Breast epithelium (tissue), 4 donors: ENCODE measurements around the gene AMPH. TPM values are rescaled to one million over a fixed set of nuclear protein-coding genes. Genes with fewer than 3 reads are reported as not detected.

Experiments used
- DNase-seq, 2 donors: peaks; one replicate each; pipeline ENCODE4 v3.0.0-alpha.2; 2019; ENCODE audit warnings: low spot score in 2 of 2
- H3K27ac ChIP-seq, 2 donors: fragments of 200-600 bp; sonication (generic) in 1 of 2; one replicate each; pipeline ENCODE4 v1.5.1; 2016 to 2019; ENCODE audit warnings: mild to moderate bottlenecking in 1 of 2
- H3K27me3 ChIP-seq, 2 donors: fragments of 200-600 bp; sonication (generic) in 1 of 2; one replicate each; pipeline versions ENCODE4 v1.5.1 to v1.6.0; 2017 to 2019; ENCODE audit warnings: control low read depth in 1 of 2, mild to moderate bottlenecking in 1 of 2
- H3K36me3 ChIP-seq: fragments of 200-600 bp; one replicate; pipeline ENCODE4 v1.5.1; 2019
- H3K4me1 ChIP-seq, 2 donors: fragments of 200-600 bp; sonication (generic); one replicate each; pipeline ENCODE4 v1.5.1; 2016 to 2019; ENCODE audit warnings: control low read depth in 1 of 2
- H3K4me3 ChIP-seq, 3 donors: fragments of 200-600 bp; sonication (generic); 1 replicate in 2 of 3; 2 replicates in 1 of 3; pipeline ENCODE4 v1.5.1; 2016 to 2019; ENCODE audit warnings: mild to moderate bottlenecking in 3 of 3, moderate library complexity in 2 of 3
- H3K9me3 ChIP-seq, 2 donors: fragments of 200-600 bp; sonication (generic) in 1 of 2; one replicate each; pipeline ENCODE4 v1.5.1; 2016 to 2019; ENCODE audit warnings: control low read depth in 1 of 2
- POLR2A ChIP-seq: fragments of 450-650 bp; IDR thresholded peaks from one replicate; pipeline ENCODE4 v1.6.1; 2016; ENCODE audit warnings: antibody characterized with exemption, mild to moderate bottlenecking, moderate library complexity
- POLR2AphosphoS5 ChIP-seq, 3 donors: sonication (generic); formaldehyde crosslinking; IDR thresholded peaks; one replicate each; pipeline ENCODE4 v1.6.1; 2017; ENCODE audit warnings: antibody characterized with exemption in 3 of 3
- intact Hi-C: fragments of 100-400 bp; cut with DNase I; formaldehyde crosslinking; loops from one replicate; pipeline ENCODE4 v1.15.1; 2023; ENCODE audit warnings: low total_unique reads
- total RNA-seq, 3 donors: library from RNA; depleted of rRNA; stranded (reverse); fragments of >200 nt; gene quantifications; one replicate each; pipeline ENCODE4 v1.1.0, GENCODE V29; 2016
- TF ChIP-seq, protein P1 (sequence below), 3 donors: fragments of 450-650 bp; IDR thresholded peaks; one replicate each; pipeline ENCODE4 v1.5.1; 2016 to 2017; ENCODE audit warnings: antibody characterized with exemption in 3 of 3, mild to moderate bottlenecking in 3 of 3, moderate library complexity in 3 of 3

AMPH gene
- total RNA-seq, 3 donors from 2014 or later = 5.0 to 31.0 (median 15.1) TPM

DNA sequence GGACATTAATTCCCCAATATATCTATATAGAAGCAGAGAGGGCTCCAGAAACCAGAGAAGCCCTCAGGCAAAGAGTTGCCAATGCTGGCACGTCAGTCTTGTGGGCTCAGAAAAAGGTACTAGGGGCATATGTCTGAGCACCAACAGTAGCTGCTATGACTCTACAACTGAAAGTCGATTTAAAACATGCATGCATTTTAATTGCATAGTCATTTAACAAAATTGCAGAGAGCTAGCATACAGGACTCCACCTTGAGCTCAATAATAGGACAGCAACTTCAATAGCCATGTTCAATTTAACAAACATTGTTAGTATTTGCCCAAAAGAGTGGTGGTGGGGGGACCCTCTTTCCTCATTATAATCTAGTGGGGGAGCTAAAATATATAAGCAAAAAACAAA is 126.5 kb downstream of the AMPH start:
- no peak for TF ChIP-seq POLR2AphosphoS5 (IDR thresholded peaks at IDR 0.05)
- TF ChIP-seq POLR2A = no peak
- TF ChIP-seq, protein P1, sequence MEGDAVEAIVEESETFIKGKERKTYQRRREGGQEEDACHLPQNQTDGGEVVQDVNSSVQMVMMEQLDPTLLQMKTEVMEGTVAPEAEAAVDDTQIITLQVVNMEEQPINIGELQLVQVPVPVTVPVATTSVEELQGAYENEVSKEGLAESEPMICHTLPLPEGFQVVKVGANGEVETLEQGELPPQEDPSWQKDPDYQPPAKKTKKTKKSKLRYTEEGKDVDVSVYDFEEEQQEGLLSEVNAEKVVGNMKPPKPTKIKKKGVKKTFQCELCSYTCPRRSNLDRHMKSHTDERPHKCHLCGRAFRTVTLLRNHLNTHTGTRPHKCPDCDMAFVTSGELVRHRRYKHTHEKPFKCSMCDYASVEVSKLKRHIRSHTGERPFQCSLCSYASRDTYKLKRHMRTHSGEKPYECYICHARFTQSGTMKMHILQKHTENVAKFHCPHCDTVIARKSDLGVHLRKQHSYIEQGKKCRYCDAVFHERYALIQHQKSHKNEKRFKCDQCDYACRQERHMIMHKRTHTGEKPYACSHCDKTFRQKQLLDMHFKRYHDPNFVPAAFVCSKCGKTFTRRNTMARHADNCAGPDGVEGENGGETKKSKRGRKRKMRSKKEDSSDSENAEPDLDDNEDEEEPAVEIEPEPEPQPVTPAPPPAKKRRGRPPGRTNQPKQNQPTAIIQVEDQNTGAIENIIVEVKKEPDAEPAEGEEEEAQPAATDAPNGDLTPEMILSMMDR (IDR thresholded peaks at IDR 0.05) = no peak
- Histone ChIP-seq H3K9me3 (no peaks in the 10 kb centered on the region), H3K4me1 (no peaks in the 10 kb centered on the region), H3K36me3 (no peaks in the 10 kb centered on the region), H3K4me3 (no peak overlapping the region), H3K27ac (no peak overlapping the region), H3K27me3 (no peaks in the 10 kb centered on the region)
- intact Hi-C loops = no loop called here
- no peak for DNase-seq

DNA sequence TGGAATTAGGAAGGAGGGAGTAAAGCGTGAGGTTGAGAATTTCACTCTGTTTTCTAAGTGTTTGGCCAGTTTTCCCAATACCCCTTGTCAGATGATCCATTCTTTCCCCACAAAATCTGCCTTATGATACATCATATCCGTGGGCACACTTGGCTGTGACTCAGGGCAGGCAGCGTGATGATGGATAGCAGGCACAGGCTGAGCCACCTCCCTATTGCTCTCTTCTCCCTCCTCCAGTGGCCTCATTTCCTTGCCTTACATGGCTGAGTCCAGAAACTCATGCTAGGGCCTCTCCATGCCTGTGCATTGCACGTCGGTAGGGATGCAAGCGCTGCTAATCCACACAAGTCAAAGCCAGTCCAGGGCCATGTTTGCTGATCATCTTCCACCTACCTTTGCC is 128.3 kb downstream of the AMPH start:
- DNase-seq = no peak
- intact Hi-C loops = no loop called here
- H3K27me3 ChIP-seq = no peaks in the 10 kb centered on the region

DNA sequence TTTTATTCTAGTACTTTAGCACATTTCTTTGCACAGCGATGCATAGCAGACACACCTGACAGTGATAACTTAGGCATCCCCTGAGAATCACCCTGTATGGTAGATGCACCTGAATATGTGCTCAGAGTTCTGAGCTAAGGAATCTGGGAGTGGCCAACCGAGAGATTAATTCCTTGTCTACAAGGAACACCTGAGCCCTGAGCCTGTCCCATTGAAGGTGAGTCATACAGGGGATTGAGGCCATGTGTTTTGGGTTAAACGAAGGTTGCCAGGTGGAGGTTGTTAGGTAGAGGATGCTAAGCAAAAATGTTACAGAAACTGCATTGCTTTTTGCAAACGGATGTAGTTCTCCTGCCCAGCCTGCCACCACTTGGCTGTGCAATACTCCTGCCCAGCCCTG is 128.9 kb downstream of the AMPH start:
- DNase-seq = no peak
- no peaks in the 10 kb centered on the region for H3K4me1 ChIP-seq
- H3K4me3 ChIP-seq = no peak overlapping the region
- no peaks in the 10 kb centered on the region for H3K36me3 ChIP-seq
- H3K27me3 ChIP-seq = no peaks in the 10 kb centered on the region
- no peaks in the 10 kb centered on the region for H3K9me3 ChIP-seq
- H3K27ac ChIP-seq = no peak overlapping the region
- intact Hi-C loops = no loop called here
- TF ChIP-seq, protein P1 (IDR thresholded peaks at IDR 0.05) = no peak
- TF ChIP-seq POLR2A (no peak), POLR2AphosphoS5 (IDR thresholded peaks at IDR 0.05) (no peak)

More for the DNA sequence above, 128.3 kb downstream of the AMPH start:
- H3K36me3 ChIP-seq = no peaks in the 10 kb centered on the region
- H3K4me3 ChIP-seq = no peak overlapping the region
- no peaks in the 10 kb centered on the region for H3K4me1 ChIP-seq
- H3K9me3 ChIP-seq = no peaks in the 10 kb centered on the region
- H3K27ac ChIP-seq = no peak overlapping the region
- no peak for TF ChIP-seq POLR2A

DNA sequence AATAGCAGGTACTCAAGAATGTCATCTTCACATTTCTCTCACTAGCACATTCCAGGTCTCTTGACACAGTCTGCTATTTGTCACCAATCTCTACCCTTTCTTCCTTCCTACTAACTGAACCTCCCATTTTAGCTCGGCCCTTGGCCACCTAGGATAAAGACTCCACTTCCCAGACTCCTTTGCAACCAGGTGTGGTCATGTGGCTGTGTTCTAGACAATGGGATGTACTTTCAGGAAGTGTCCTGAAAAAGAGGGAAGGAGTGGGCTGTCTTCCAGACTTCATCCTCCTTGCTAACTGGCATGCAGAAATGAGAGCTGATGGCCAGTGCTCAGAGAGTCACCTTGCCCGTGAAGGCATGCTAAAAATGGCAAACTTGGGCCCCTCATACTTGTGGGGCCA is 139.2 kb downstream of the AMPH start:
- H3K27ac ChIP-seq = no peak overlapping the region
- no peaks in the 10 kb centered on the region for H3K27me3 ChIP-seq
- H3K9me3 ChIP-seq = no peaks in the 10 kb centered on the region
- H3K4me3 ChIP-seq = no peak overlapping the region
- H3K36me3 ChIP-seq = no peaks in the 10 kb centered on the region
- no peak for DNase-seq
- H3K4me1 ChIP-seq = no peaks in the 10 kb centered on the region
- intact Hi-C loops = no loop called here
- TF ChIP-seq, protein P1 (IDR thresholded peaks at IDR 0.05) = no peak
- TF ChIP-seq POLR2A (no peak), POLR2AphosphoS5 (IDR thresholded peaks at IDR 0.05) (no peak)

DNA sequence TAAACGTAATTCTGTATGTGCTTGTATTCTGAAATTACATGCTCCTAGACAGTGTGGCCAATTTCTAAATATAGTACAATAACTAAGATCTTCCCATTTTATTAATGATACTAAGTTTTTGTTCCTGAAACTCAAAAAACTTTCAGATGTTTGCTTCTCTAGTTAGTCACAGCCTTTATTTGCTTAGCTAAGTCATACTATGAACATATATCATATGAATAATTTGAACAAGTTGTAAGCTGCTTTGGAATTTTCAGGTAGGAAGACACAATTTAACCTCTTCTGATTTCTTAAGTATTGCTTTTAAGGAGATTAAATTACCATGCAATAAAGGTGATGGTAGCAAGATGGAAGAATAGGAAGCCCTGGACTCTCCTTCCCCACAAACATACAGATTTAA is 148.7 kb downstream of the AMPH start:
- H3K27ac ChIP-seq = no peak overlapping the region
- intact Hi-C loops = no loop called here
- no peak overlapping the region for H3K4me3 ChIP-seq
- peaks cover 0 to 14% of the 10 kb centered on the region in 2 donors for H3K9me3 ChIP-seq
- no peaks in the 10 kb centered on the region for H3K36me3 ChIP-seq
- no peaks in the 10 kb centered on the region for H3K4me1 ChIP-seq
- TF ChIP-seq POLR2A = no peak
- TF ChIP-seq, protein P1 (IDR thresholded peaks at IDR 0.05) = no peak
- TF ChIP-seq POLR2AphosphoS5 (IDR thresholded peaks at IDR 0.05) = no peak
- DNase-seq = no peak
- H3K27me3 ChIP-seq = no peaks in the 10 kb centered on the region

DNA sequence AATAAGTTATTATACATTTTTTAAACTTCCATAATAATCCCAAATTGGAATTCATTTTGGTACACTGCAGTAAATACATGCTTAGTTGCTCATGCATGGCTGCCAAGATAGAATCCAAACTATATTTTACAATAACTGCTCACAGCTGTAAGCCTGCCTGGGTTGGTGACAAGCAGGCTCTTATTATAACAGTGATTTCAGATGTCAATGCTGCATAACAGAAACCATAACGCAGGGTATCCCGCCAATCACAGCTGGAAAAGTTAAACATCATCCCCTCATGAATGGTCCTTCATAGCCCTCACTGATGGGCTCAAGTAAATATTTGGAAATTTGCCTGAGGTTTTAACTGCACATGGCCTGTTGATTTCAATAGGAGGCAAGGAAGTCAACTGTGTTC is 149.8 kb downstream of the AMPH start:
- no peaks in the 10 kb centered on the region for H3K36me3 ChIP-seq
- H3K27me3 ChIP-seq = no peaks in the 10 kb centered on the region
- no peak overlapping the region for H3K4me3 ChIP-seq
- no peak for DNase-seq
- H3K4me1 ChIP-seq = no peaks in the 10 kb centered on the region
- H3K27ac ChIP-seq = no peak overlapping the region
- intact Hi-C loops = no loop called here
- H3K9me3 ChIP-seq = peaks cover 0 to 14% of the 10 kb centered on the region in 2 donors
- TF ChIP-seq, protein P1 (IDR thresholded peaks at IDR 0.05) = no peak
- TF ChIP-seq POLR2A (no peak), POLR2AphosphoS5 (IDR thresholded peaks at IDR 0.05) (no peak)
